Heart left ventricle (tissue), 13 donors: ENCODE results near the gene ZNF804B.

ENCODE experiments used
- POLR2A ChIP-seq, 2 donors: fragments of 450-650 bp; IDR thresholded peaks; one replicate each; pipeline ENCODE4 v1.6.1; 2017; ENCODE audit warnings: antibody characterized with exemption in 2 of 2, mild to moderate bottlenecking in 2 of 2, moderate library complexity in 2 of 2
- TF ChIP-seq, protein P1 (sequence below), 12 donors: fragments of 200-600 bp; sonication (generic) in 4 of 12; IDR thresholded peaks; one replicate each; pipeline versions ENCODE4 v1.5.0 to v1.8.0; 2018 to 2022; ENCODE audit warnings: antibody characterized with exemption in 12 of 12, mild to moderate bottlenecking in 5 of 12
- donor health status: ischemic (EF 13 %, LVEDD 7.1; RV severe dilation, severe dysfunction).
- donor health status: DM: no; HTN: yes; CAD: no.
- donor health status: DM: no; HTN: no; CAD: no.
- donor health status: ischemic (EF 25% LVEDD 6.9; RV normal size, moderate dysfunction).
- donor health status: ischemic (EF 25% LVEDD 5.7; RV mildly dilated, moderate dysfunction).
- donor health status: ischemic (EF 35%, LVEDD 5.7; RV mildly dilated, moderate dysfunction).
- donor health status: nonischemic (EF 11% LVEDD 7.7; RV severe dilation, severe dysfunction).
- donor health status: DM: yes; HTN: yes; CAD: no.
- donor health status: PGD.
- donor health status: ischemic (EF 29% LVEDD 5.4; RV normal size, mild dysfunction).
- donor health status: nonischemic (EF 23%, LVEDD 6.1; RV moderate dilation, normal function).

DNA sequence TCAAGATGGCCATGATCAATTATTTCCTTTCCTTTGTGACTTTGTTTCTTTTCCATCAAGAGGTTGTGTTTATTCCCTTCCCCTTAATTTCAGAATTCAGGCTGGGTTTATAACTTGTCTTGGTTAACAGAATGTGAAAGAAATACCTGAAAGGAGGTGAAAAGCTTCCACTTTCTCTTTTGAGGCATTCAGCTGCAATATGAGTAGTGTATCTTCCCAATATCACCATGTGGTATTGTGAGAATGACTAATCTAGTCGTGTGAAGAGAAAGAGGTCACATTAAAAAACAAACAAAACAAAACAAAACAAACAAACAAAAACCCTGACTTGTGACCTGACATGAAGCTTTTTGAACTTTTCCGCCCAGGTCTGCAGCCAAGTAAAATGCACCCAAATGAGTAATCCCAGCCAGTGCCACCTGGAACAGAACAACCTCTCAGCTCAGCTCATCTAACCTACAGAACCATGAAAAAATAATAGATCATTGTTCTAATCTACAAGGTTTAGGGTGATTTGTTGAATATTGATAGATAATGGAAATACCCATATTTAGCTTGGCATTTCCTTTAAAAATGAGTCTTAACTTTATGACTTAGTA is 106.9 kb downstream of the ZNF804B start:
- TF ChIP-seq, protein P1, sequence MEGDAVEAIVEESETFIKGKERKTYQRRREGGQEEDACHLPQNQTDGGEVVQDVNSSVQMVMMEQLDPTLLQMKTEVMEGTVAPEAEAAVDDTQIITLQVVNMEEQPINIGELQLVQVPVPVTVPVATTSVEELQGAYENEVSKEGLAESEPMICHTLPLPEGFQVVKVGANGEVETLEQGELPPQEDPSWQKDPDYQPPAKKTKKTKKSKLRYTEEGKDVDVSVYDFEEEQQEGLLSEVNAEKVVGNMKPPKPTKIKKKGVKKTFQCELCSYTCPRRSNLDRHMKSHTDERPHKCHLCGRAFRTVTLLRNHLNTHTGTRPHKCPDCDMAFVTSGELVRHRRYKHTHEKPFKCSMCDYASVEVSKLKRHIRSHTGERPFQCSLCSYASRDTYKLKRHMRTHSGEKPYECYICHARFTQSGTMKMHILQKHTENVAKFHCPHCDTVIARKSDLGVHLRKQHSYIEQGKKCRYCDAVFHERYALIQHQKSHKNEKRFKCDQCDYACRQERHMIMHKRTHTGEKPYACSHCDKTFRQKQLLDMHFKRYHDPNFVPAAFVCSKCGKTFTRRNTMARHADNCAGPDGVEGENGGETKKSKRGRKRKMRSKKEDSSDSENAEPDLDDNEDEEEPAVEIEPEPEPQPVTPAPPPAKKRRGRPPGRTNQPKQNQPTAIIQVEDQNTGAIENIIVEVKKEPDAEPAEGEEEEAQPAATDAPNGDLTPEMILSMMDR (IDR thresholded peaks at IDR 0.05) = no peak
- TF ChIP-seq POLR2A (IDR thresholded peaks at IDR 0.05) = no peak
